GM21423 (cell line): Measurements from ENCODE around the gene AXL.
"Not testable (repeated sequence)": the region's sequence is repeated elsewhere in the genome, so short reads cannot be mapped to it uniquely, and the experiment has no call there.

Source experiments
- ATAC-seq: cut with Tn5 transposase; IDR thresholded peaks from one replicate; pipeline ENCODE4 v1.9.1; 2021; ENCODE audit warnings: mild to moderate bottlenecking, moderate library complexity; ENCODE audit not compliant: unreplicated experiment

AXL gene

DNA sequence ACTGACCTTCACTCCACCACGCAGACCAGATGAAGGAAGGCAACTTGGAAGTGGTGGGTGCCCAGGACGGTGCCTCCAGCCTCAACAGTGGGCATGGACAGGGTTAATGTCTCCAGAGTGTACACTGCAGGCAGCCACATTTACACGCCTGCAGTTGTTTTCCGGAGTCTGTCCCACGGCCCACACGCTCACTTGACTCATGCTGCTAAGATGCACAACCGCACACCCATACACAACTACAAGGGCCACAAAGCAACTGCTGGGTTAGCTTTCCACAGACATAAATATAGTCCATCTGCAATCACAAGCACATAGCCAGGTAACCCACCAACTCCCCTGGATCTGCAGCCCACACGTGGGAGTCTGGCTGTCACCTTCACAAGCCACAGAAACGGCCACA is 12.6 kb upstream of the AXL start:
- ATAC-seq, result no peak

DNA sequence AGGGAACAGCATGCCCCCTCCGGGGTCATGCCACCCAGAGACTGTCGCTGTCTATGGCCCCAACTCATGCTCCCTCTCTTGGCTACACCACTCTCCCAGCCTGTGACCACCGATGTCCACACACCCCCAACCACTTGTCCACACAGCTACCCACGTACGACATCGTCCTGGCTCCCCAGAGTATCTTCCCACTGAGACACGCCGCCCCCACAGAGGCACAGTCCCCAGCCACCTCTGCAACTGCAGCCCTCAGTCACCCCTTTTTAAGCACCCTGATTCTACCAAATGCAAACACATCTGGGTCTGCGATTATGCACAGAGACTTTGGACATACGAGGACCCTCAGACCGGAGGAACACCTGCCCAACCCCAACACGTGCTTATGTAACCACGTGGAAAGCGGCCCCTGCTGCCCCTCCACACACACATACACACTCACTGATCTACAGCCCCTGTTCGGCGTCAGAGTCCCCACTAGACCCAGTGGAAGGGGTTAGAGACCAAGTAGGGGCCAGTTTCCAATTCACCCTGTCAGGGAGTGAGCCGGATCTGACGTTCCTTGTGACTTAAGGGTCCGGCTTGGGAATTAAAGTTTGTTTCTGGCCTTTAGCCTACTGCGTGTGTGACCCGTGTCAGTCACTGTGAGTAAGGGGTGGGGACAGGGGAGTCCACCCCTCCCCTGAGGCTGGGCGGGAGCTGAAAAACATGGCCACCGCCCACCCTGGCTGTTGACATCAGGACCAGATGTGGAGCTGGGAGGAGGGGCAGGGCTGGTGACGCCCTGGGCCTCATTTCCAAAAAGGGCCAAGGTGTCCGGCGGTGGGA is 11.9 kb upstream of the AXL start:
- ATAC-seq, result no peak

DNA sequence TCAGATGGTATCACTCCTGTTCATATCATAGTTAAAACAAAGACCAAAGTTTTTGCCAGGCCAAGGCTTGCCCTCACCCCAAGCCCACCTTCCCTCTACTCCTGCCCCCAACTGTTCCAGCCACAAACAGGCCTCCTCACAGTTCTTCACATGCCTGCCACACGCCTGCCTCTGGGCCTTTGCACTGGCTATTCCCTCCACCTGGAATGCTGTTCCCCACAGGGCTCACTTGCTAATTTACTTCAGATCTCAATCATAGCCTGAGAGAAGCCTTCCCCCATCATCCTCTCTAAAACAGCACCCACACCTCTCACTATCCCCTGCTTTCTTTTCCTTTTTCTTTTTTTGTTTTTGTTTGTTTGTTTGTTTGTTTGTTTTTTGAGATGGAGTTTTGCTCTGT is 4.9 kb upstream of the AXL start:
- no peak for ATAC-seq

DNA sequence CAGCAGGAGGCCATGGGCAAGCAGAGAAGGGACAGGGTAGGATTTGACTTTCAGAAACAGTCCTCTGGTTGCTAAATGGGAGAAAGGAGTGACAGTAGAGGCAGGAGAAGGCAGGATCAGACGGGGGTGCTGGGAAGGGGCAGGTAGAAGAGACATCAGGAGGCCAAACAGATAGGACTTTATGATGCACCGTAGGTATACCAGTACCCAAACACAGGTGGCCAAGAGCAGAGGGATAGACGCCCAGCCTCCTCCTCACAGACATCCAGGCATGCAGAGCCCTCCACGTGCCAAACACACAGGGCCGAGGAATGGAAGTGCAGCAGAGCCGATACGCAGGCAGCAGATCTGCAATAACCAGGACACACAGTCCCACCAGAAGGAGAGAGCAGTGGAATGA is 1.3 kb upstream of the AXL start:
- ATAC-seq, result no peak

DNA sequence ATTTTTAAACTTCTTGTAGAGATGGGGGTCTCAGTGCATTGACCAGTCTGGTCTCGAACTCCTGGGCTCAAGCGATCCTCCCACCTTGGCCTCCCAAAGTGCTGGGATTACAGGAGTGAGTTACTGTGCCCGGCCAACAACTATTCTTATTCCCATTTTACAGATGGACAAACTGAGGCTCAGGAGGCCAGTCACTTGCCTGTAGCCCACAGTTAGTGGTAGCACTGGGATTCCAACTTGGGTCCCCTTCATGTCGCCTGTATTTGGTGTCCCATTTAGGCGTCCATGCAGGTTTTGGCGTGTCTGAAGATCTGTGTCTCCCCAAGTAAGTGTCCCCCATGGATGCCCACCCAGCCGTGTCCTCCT is 791 bp upstream of the AXL start:
- no peak for ATAC-seq

DNA sequence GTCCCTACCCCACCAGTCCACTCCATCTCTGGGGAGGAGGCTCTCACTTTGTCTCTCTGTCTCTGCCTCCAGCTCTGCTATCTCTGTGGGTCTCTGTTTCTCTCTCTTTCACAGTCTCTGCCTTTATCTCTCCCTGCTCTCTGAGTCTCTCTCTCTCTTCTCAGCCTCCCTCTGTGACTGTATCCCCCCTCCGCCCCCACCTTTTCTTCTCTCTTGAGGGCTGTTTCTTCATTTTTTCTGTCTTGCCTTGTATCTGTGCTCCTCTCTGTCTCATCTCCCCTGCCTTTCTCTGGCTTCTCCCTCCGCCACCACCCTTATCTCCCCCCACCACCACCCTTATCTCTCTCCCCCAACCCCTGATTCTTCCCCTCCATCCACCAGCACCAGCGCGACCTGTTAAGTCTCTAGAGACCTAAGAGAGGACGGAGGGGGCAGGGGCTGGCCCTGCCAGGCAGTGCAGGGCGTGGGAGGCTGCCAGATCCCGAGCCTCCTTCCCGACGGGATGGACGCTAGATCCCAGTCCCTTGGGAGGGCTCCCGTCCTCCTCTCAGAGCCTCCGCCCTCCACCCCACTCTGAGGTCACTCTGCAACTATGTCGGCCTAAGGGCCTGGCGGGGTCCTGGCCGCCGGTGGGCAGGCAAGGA is 1.0 kb downstream of the AXL start:
- no peak for ATAC-seq

DNA sequence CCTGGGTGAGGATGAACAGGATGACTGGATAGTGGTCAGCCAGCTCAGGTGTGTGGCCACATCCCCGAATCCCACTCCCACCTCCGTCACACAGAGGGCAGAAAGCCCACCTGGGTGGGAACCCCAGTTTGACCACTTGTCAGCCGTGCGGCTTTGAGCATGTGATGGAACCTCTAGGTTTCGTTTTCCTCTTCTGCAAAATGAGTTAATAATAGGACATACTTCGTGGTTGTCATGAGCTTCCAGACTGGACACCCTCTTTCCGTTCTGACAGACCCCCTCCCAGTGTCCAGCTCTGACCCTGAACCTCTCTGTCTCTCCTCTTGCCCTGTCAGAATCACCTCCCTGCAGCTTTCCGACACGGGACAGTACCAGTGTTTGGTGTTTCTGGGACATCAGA is 1.8 kb downstream of the AXL start:
- no peak for ATAC-seq

DNA sequence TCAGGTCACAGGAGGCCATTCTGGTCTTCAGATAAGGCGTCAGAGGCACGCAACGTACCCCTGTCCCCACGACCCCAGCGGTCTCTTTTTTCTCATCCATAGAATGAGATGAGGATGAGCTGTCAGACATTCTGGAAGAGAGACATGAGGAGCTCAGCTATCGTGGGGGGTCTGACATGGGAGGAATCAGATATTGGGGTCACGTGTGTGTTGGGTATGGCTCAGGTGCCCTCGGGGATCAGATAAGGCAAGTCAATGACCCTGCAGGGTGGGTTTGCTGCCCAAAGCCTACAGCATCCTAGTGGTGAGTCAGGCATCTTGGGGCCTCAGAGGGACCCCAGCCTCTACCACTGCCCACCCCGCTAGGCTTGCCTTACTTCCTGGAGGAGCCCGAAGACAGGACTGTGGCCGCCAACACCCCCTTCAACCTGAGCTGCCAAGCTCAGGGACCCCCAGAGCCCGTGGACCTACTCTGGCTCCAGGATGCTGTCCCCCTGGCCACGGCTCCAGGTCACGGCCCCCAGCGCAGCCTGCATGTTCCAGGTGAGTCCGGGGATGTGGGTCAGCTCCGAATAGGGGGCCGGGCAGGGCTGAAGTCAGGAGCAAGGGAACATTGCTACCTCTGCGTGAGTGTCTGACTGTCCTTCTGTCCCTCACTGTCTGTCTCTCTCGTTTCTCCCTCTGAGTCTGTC is 2.6 kb downstream of the AXL start:
- ATAC-seq, result no peak

DNA sequence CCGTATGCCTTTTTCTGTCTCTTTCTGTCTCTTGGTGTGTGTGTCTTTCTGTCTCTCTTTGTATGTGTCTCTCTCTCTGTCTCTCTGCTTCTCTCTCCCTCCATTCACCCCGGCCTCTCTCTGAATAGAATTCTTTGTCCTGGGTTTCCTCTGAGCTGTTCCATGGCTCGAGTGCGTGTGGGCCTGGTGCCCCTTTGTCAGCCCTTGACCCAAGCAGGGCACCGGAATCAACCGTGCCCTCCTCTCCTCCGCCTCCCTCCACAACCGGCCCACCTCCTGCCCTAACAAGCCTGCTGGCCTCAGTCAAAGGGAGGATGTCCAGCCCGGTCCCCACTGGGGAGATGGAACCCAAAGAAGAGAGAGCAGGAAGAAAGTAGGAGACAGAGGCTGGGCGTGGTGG is 3.2 kb downstream of the AXL start:
- ATAC-seq, result no peak

DNA sequence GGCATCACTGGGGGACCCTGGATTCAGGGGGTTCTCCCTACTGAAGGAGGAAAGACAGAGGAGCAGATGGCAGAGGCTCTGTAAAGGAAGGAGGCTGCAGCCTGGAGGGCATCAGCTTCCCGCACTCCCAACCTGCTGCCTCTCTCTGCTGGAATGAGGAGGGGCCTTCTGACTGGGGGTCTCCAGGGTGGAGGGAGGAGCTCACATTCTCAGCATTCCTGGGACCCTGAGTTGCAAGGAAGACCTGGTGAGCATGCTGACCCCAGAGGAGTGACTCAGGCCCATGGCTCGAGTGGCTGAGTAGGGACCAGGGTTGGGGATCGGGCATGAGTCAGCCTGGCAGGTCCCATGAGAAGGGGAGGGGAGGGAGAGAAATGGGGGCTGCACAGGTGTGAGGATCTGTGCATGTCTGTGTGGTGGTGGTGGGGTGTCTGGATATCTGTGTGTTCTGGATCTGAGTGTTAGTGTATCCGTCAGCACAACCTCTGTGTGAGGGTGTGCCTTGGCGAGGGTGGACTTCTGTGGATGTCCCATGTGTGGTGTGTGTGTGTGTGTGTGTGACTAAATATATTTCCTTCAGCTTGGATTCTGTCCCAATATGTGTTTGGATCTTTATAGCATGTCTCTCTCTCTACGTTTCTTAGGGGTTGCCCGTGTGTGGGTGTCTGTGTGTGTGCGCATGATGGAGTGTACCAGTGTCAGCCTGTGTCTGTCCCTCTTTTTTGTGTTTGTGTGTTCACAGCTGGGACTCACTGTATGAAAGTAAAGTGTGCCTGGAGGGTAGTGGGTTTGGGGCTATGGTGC is 4.6 kb downstream of the AXL start:
- ATAC-seq, result no peak

DNA sequence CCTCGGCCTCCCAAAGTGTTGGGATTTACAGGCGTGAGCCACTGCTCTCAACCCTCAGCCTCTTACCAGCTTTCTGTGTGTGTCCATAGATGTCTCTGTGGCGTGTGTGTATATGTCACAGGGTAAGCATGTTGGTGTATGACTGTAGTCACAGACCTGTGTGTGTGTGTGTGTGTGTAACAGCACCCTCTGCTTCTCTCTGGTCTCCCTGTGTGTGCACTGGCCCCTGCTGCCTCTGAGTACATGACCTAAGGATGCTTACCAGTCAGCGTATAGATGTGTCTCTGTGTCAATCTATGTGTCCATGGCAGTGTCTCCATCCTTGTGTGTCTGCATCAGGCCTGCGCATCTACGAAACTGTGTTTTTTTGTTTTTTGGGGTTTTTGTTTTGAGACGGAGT is 5.6 kb downstream of the AXL start:
- no peak for ATAC-seq

DNA sequence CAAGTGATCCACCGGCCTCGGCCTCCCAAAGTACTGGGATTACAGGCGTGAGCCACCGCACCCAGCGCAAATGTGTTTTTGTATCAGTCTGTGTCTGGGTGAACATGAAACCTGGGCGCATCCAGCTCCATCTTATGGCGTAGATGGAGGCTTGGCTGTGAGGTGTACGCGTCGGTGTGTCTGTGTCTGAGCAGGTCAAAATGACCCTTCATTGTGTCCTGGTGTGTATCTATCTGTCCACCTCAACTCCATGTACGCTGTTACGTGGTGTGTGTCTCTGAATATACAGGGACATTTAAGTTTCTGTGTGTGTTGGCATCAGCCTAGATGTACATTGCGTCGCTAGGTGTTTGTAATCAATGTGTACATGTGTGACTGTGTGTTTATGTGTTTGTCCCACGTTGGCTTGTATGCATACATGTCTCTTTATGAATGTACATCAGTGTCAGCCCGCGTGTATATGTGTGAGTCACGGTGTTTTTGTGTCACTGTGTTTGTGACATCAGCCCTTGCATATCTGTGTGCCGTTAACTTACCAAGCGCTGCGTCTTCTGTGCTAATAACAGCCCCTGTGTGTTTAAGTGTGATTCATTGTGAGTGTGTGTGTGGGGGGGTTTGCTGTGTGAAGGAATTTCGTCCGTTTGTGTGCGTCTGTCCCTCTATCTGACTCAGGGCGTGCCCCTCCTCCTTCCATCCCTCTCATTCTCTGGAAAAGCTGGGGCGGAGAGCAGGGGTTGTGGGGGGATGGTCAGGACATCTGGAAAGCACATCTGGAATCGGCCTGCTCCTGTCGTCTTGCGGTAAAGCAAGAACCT is 6.4 kb downstream of the AXL start:
- no peak for ATAC-seq

DNA sequence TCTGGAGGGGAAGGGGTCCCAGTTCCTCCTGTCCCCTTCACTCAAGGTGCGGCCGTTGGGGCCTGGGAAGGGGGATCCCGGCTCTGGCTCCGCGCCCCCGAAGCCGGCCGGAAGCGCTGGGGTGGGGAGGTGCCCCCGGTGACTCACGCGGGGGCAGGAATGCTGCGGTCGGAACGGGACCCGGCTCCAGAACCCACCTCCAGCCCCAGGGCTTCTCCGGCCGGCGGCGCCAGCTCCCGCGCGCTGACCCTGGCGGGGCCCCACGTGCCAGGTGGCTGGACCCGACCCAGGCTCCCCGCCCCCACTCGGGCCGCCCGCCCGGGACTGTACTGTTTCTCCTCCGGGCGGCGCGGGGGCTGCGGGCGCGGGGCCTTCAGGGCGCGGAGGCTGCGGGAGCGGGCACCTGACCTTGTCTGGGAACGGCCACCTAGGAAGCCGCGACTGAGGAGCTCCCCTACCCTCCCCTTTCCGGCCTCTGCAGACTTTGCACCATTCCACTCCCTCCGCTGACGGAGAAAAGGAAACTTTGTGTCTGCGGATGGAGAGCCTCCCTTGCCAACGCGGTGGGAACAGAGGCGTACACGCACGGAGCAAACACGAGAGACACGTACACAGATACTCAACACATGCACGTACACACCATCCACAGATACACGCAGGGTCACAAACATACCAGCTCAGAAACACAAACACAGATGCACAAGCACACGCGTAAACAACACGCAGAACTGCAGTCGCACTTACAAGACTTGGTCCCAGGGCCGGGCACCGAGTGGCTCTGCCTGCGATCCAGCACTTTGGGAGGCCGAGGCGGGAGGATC is 7.2 kb downstream of the AXL start:
- no peak for ATAC-seq

DNA sequence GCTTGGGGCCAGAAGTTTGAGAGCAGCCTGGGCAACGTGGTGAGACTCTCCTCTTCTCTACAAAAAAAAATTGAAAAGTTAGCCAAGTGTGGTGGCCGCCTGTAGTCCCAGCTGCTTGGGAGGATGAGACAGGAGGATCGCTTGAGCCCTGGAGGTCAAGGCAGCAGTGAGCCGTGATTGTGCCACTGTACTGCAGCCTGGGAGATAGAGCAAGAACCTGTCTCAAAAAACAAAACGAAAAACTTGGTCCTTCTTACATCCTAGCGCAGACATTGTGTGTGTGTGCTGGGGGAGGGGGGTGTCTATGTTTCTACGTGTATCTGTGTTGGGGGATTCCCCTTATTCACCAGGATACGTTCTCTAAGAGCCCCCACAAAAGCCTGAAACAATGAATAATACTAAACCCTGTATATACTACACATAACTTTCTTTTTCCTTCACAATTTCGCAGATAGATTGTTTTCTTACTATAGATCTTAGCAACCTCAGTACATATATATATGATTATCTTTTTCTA is 7.9 kb downstream of the AXL start:
- no peak for ATAC-seq

DNA sequence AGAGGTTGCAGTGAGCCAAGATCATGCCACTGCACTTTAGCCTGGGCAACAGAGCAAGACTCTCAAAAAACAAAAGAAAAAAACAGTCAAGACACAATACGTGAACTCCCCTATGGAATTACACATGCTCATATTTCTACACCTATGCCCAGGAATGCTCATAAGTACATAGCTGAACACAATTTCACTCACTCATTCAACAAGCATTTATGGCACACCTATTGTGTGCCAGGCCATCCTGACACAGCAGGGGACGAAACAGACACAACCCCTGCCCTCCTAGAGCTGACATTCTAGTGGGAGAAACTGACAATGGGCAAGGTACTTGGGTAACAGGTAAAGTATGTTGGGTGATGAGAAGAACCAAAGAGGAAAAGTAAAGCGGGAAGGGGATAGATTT is 9.5 kb downstream of the AXL start:
- ATAC-seq, result no peak

DNA sequence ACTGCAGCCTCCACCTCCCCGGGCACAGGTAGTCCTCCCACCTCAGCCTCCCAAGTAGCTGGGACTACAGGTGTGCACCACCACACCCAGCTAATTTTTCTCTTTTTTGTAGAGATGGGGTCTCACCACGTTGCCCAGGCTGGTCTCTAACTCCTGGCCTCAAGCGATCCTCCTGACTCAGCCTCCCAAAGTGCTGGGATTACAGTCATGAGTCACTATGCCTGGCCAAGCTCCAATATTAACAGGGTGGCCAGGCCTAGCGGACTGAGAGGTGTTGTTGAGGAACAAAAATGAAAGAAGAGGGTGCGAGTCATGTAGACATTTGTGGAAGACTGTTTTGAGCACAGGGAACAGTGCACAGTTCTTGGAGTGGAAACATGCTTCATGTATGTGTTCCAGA is 10.3 kb downstream of the AXL start:
- not testable (repeated sequence) for ATAC-seq

DNA sequence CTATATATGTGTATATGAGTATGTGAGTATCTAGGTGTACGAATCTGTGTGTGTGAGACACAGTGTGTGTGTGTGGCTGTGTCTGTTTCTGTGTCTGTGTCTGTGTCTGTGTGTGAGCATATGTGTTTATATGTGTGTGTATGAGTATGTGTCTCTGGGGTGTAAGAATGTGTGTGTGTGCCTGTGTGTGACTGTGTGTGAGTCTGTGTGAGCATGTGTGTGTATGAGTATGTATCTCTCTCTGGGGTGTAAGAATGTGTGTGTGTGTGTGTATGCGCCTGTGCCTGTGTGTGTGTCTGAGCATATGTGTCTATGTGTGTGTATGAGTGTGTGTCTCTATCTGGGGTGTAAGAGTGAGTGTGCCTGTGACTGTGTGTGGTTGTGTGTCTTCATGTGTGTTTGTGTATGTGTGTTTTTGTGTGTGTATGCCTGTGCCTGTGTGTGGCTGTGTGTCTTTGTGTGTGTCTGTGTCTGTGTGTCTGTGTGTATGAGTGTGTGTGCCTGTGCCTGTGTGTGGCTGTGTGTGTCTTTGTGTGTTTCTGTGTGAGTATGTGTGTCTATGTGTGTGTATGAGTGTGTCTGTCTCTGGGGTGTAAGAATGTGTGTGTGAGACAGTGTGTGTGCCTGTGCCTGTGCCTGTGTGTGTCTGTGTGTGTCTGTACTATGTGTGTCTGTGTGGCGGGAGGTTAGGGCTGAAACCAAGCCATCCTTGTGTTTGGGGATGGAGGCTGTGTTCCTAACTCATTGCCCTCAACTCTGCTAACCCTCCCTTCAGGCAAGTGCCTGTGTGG is 11.2 kb downstream of the AXL start:
- ATAC-seq, result no peak

DNA sequence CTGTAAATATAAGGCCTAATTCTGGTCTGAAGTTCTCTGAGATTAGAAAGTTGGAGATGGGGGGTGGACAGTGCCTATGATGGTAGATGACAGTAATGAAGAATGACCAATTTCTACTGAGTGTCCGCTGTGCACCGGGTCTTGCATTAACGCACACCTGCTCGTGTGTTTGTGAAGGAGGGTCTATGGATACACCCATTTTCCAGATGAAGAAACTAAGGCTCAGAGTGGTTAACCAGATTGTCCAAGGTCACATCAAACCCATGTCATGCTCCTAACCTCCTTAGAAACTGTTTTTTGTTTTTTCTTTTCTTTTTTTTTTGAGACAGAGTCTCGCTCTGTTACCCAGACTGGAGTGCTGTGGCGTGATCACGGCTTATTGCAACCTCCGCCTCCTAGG is 13.7 kb downstream of the AXL start:
- ATAC-seq, result no peak
